HepG2 (cell line): ENCODE measurements around the gene LRP10. TPM values are rescaled to one million over a fixed set of nuclear protein-coding genes. Genes with fewer than 3 reads are reported as not detected.

Experiments
- HNRNPH1 ChIP-seq: fragments of 200-400 bp; formaldehyde crosslinking; optimal IDR thresholded peaks from 2 replicates; pipeline ENCODE3; 2017; ENCODE audit warnings: mild to moderate bottlenecking, low read depth, low read length
- HNRNPLL ChIP-seq: fragments of 200-400 bp; formaldehyde crosslinking; IDR thresholded peaks from 2 replicates; pipeline ENCODE4 v1.6.1; 2017; ENCODE audit warnings: mild to moderate bottlenecking, low read depth, low read length; ENCODE audit not compliant: poor library complexity, severe bottlenecking
- MIER3 ChIP-seq: IDR thresholded peaks from 2 replicates; pipeline ENCODE4 v1.6.1; 2016; ENCODE audit warnings: missing compliant biosample characterization, borderline replicate concordance
- PCBP1 ChIP-seq: fragments of 200-400 bp; formaldehyde crosslinking; IDR thresholded peaks from 2 replicates; pipeline ENCODE4 v1.6.1; 2017; ENCODE audit warnings: mild to moderate bottlenecking, low read depth, low read length, borderline replicate concordance
- SIN3B ChIP-seq: fragments of 150-350 bp; IDR thresholded peaks from 2 replicates; pipeline ENCODE4 v1.6.1; 2014; ENCODE audit warnings: low read length
- SUZ12 ChIP-seq: fragments of 150-350 bp; IDR thresholded peaks from 2 replicates; pipeline ENCODE4 v1.6.1; 2014; ENCODE audit warnings: low read depth, low read length
- ZNF256 ChIP-seq: sonication (generic); formaldehyde crosslinking; conservative IDR thresholded peaks from 2 replicates; pipeline ENCODE4 v1.4.0; 2020; ENCODE audit warnings: missing genetic modification reagents
- ZNF564 ChIP-seq: sonication (generic); formaldehyde crosslinking; IDR thresholded peaks from 2 replicates; pipeline ENCODE4 v1.8.1; 2023; ENCODE audit warnings: mild to moderate bottlenecking, missing genetic modification reagents
- ZNF616 ChIP-seq: sonication (generic); formaldehyde crosslinking; IDR thresholded peaks from 2 replicates; pipeline ENCODE4 v1.5.0; 2020; ENCODE audit warnings: low read depth, mild to moderate bottlenecking, missing genetic modification reagents
- polyA plus RNA-seq, 8 experiments: library from polyadenylated mRNA; depleted of rRNA in 3 of 8; stranded (reverse) in 7 of 8; unstranded in 1 of 8; fragments of >200 nt; fragmentation: Illumina TruSeq in 4 of 8; extraction: Trizol in 4 of 8; gene quantifications; 2 replicates each; pipeline versions ENCODE4 v1.2.1 to v1.2.3, GENCODE V29; 2011 to 2016; ENCODE audit warnings: low read depth in 4 of 8, missing spikeins in 1 of 8, mixed read lengths in 1 of 8; ENCODE audit not compliant: insufficient read depth in 1 of 8
- total RNA-seq, 5 experiments: library from RNA; depleted of rRNA; stranded (reverse); fragments of >200 nt; fragmentation: Illumina TruSeq; extraction: Trizol; gene quantifications; 2 replicates each; pipeline ENCODE4 v1.2.3, GENCODE V29; 2016; ENCODE audit warnings: low read depth in 1 of 5
- TF ChIP-seq, protein P1 (sequence below): sonication (generic); formaldehyde crosslinking; IDR thresholded peaks from 2 replicates; pipeline ENCODE4 v1.4.0; 2020; ENCODE audit warnings: mild to moderate bottlenecking, missing genetic modification reagents
- TF ChIP-seq, protein P2 (sequence below): sonication (generic); formaldehyde crosslinking; IDR thresholded peaks from 2 replicates; pipeline ENCODE4 v1.5.0; 2020; ENCODE audit warnings: mild to moderate bottlenecking, missing genetic modification reagents
- TF ChIP-seq, protein P3 (sequence below): sonication (generic); formaldehyde crosslinking; IDR thresholded peaks from 2 replicates; pipeline ENCODE4 v1.8.0; 2022; ENCODE audit warnings: mild to moderate bottlenecking, missing genetic modification reagents

The LRP10 gene
- total and polyA plus RNA-seq, 2 of the 13 experiments (the other 11 are each of a cell fraction or from before 2014, with no cell fraction given), result 16.9 to 45.2 TPM

GRCh38 chr14:22837114-22837749, 34.3 kb upstream of the LRP10 start (continued):
- TF ChIP-seq, protein P1, sequence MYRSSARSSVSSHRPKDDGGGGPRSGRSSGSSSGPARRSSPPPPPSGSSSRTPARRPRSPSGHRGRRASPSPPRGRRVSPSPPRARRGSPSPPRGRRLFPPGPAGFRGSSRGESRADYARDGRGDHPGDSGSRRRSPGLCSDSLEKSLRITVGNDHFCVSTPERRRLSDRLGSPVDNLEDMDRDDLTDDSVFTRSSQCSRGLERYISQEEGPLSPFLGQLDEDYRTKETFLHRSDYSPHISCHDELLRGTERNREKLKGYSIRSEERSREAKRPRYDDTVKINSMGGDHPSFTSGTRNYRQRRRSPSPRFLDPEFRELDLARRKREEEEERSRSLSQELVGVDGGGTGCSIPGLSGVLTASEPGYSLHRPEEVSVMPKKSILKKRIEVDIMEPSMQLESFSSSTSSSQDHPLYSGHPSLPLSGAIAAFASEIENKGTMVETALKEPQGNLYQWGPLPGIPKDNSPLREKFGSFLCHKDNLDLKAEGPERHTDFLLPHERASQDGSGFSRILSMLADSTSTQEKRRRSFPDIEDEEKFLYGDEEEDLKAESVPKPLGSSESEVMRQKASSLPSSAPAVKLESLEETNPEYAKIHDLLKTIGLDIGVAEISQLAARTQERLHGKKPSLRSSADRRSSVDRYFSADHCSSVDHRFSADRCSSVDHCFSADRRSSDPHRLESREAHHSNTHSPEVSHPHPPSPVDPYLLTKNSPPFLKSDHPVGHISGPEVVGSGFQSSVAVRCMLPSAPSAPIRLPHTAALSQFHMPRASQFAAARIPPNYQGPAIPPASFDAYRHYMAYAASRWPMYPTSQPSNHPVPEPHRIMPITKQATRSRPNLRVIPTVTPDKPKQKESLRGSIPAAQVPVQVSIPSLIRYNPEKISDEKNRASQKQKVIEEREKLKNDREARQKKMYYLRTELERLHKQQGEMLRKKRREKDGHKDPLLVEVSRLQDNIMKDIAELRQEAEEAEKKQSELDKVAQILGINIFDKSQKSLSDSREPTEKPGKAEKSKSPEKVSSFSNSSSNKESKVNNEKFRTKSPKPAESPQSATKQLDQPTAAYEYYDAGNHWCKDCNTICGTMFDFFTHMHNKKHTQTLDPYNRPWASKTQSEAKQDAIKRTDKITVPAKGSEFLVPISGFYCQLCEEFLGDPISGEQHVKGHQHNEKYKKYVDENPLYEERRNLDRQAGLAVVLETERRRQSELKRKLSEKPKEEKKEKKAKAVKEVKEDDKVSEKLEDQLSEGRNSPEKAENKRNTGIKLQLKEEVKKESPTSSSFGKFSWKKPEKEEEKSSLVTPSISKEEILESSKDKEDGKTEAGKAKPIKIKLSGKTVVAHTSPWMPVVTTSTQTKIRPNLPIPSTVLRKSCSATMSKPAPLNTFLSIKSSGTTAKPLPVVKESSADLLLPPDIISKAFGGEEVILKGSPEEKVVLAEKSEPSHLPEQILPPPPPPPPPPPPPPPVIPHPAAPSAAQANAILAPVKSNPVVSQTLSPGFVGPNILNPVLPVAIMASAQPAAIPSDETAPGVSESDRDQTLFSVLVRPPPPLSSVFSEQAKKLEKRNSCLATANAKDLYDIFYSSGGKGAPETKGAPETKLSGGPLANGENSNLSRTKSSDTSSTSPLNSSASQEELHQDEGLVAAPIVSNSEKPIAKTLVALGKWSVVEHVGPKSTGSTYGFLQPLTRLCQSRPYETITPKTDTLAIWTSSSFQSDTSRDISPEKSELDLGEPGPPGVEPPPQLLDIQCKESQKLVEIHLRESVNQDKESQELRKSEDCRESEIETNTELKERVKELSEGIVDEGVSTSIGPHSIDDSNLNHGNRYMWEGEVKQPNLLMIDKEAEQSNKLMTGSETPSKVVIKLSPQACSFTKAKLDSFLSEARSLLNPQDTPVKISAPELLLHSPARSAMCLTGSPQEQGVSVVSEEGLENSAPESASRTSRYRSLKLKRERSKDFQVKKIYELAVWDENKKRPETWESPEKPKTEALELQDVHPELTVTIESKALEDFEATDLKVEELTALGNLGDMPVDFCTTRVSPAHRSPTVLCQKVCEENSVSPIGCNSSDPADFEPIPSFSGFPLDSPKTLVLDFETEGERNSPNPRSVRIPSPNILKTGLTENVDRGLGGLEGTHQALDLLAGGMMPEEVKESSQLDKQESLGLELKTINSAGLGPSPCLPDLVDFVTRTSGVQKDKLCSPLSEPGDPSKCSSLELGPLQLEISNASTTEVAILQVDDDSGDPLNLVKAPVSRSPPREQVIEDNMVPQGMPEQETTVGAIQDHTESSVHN, result peak; percentile 68; the same call in 1 of the 2 replicates
- TF ChIP-seq MIER3 (CRISPR knock-in tag) (no peak), SUZ12 (no peak), ZNF564 (CRISPR knock-in tag) (peak; percentile 36; the same call in 1 of the 2 replicates), ZNF256 (CRISPR knock-in tag) (no peak), PCBP1 (0 out of 2 replicates have a peak, but pooled peaks have one; percentile 25), ZNF616 (no peak; the same call in 1 of the 2 replicates), HNRNPLL (peak; percentile 59), SIN3B (no peak), HNRNPH1 (no peak)
- TF ChIP-seq, protein P2, sequence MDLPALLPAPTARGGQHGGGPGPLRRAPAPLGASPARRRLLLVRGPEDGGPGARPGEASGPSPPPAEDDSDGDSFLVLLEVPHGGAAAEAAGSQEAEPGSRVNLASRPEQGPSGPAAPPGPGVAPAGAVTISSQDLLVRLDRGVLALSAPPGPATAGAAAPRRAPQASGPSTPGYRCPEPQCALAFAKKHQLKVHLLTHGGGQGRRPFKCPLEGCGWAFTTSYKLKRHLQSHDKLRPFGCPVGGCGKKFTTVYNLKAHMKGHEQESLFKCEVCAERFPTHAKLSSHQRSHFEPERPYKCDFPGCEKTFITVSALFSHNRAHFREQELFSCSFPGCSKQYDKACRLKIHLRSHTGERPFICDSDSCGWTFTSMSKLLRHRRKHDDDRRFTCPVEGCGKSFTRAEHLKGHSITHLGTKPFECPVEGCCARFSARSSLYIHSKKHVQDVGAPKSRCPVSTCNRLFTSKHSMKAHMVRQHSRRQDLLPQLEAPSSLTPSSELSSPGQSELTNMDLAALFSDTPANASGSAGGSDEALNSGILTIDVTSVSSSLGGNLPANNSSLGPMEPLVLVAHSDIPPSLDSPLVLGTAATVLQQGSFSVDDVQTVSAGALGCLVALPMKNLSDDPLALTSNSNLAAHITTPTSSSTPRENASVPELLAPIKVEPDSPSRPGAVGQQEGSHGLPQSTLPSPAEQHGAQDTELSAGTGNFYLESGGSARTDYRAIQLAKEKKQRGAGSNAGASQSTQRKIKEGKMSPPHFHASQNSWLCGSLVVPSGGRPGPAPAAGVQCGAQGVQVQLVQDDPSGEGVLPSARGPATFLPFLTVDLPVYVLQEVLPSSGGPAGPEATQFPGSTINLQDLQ (CRISPR knock-in tag), result no peak
- TF ChIP-seq, protein P3, sequence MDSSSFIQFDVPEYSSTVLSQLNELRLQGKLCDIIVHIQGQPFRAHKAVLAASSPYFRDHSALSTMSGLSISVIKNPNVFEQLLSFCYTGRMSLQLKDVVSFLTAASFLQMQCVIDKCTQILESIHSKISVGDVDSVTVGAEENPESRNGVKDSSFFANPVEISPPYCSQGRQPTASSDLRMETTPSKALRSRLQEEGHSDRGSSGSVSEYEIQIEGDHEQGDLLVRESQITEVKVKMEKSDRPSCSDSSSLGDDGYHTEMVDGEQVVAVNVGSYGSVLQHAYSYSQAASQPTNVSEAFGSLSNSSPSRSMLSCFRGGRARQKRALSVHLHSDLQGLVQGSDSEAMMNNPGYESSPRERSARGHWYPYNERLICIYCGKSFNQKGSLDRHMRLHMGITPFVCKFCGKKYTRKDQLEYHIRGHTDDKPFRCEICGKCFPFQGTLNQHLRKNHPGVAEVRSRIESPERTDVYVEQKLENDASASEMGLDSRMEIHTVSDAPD (CRISPR knock-in tag), result no peak
